Measurements from ENCODE around the gene KPNA1.

GRCh38 chr3:122462406-122462805, 52.3 kb downstream of the KPNA1 start:
- TF ChIP-seq CTCF (IDR thresholded peaks at IDR 0.05): no peak
- no peak for TF ChIP-seq POLR2A (IDR thresholded peaks at IDR 0.05)
